B cell (primary cell): ENCODE measurements around the gene SKAP1. TPM values are rescaled to one million over a fixed set of nuclear protein-coding genes. Genes with fewer than 3 reads are reported as not detected.
A peak's percentile ranks its signal among the peaks of the same experiment; 100 is the strongest.

Experiments
- ATAC-seq: fragments of 200-7000 bp; cut with Tn5 transposase; one replicate; pipeline ENCODE4 v1.10.0; 2021; ENCODE audit warnings: low read depth, mild to moderate bottlenecking, moderate number of reproducible peaks, moderate library complexity
- CTCF ChIA-PET: fragments of 350-600 bp; sonication (Branson Sonifier 250); formaldehyde crosslinking; loops from one replicate; lab custom pipeline; 2021; ENCODE audit warnings: antibody characterized with exemption, inconsistent platforms; lab: Charles Lee
- POLR2A ChIA-PET: fragments of 350-600 bp; sonication (Branson Sonifier 250); formaldehyde crosslinking; loops from one replicate; lab custom pipeline; 2021; ENCODE audit warnings: antibody characterized with exemption; lab: Charles Lee
- DNase-seq: peaks from one replicate; pipeline ENCODE4 v3.0.0; 2013
- H2AFZ ChIP-seq: 2 replicates; pipeline ENCODE4 v1.6.1; 2012; ENCODE audit warnings: mild to moderate bottlenecking, low read depth, low read length; ENCODE audit not compliant: insufficient read depth, poor library complexity, severe bottlenecking
- H3K27ac ChIP-seq, 2 donors: 1 replicate in 1 of 2; 2 replicates in 1 of 2; pipeline ENCODE4 v1.5.1; 2012 to 2013; ENCODE audit warnings: low read length in 2 of 2, mild to moderate bottlenecking in 2 of 2, moderate library complexity in 1 of 2
- H3K27me3 ChIP-seq, 4 experiments: fragments of 200-600 bp in 1 of 4; sonication (generic) in 1 of 4; replicated peaks in 1 of 4; 1 replicate in 2 of 4; 2 replicates in 2 of 4; pipeline versions ENCODE4 v1.6.1 to v1.7.0; 2013 to 2016; ENCODE audit warnings: low read length in 3 of 4, mild to moderate bottlenecking in 2 of 4, mixed read lengths in 1 of 4, moderate library complexity in 1 of 4; ENCODE audit not compliant: insufficient read depth in 4 of 4, control insufficient read depth in 3 of 4; ENCODE audit errors: control extremely low read depth in 1 of 4
- H3K36me3 ChIP-seq, 2 experiments: replicated peaks in 1 of 2; 1 replicate in 1 of 2; 2 replicates in 1 of 2; pipeline versions ENCODE4 v1.6.1 to v1.7.1; 2013; ENCODE audit warnings: low read length in 1 of 2; ENCODE audit not compliant: insufficient read depth in 2 of 2, control insufficient read depth in 1 of 2; ENCODE audit errors: control extremely low read depth in 1 of 2, extremely low read depth in 1 of 2
- H3K4me1 ChIP-seq, 2 donors: fragments of 200-600 bp in 1 of 2; sonication (generic) in 1 of 2; 1 replicate in 1 of 2; 2 replicates in 1 of 2; pipeline versions ENCODE4 v1.5.1 to v1.6.1; 2013 to 2017; ENCODE audit warnings: low read length in 2 of 2; ENCODE audit not compliant: control insufficient read depth in 2 of 2, insufficient read depth in 2 of 2
- H3K4me2 ChIP-seq: replicated peaks from 2 replicates; pipeline ENCODE3; 2012; ENCODE audit warnings: mild to moderate bottlenecking, low read depth, low read length; ENCODE audit not compliant: poor library complexity, severe bottlenecking
- H3K4me3 ChIP-seq, 5 experiments: fragments of 200-600 bp in 1 of 5; sonication (generic) in 1 of 5; 1 replicate in 3 of 5; 2 replicates in 2 of 5; pipeline versions ENCODE4 v1.5.1 to v1.7.0; 2011 to 2016; ENCODE audit warnings: low read length in 4 of 5, mild to moderate bottlenecking in 4 of 5, low read depth in 2 of 5, control low read depth in 1 of 5, moderate library complexity in 1 of 5; ENCODE audit not compliant: insufficient read depth in 1 of 5; ENCODE audit errors: control extremely low read depth in 1 of 5, extremely low read depth in 1 of 5
- H3K79me2 ChIP-seq: fragments of 200-600 bp; sonication (generic); one replicate; pipeline ENCODE4 v1.6.0; 2016; ENCODE audit warnings: low read length; ENCODE audit not compliant: control insufficient read depth, insufficient read depth
- H3K9ac ChIP-seq: fragments of 200-600 bp; sonication (generic); 2 replicates; pipeline ENCODE4 v1.6.1; 2017; ENCODE audit warnings: mild to moderate bottlenecking, low read length, moderate library complexity
- H3K9me3 ChIP-seq, 3 donors: one replicate each; pipeline versions ENCODE4 v1.6.1 to v1.7.1; 2013; ENCODE audit warnings: low read length in 2 of 3; ENCODE audit not compliant: control insufficient read depth in 2 of 3, insufficient read depth in 1 of 3; ENCODE audit errors: control extremely low read depth in 1 of 3
- H4K20me1 ChIP-seq: 2 replicates; pipeline ENCODE4 v1.6.0; 2012; ENCODE audit warnings: mild to moderate bottlenecking, low read length; ENCODE audit not compliant: insufficient read depth, control insufficient read depth, poor library complexity, severe bottlenecking
- H3K27ac Mint-ChIP-seq: one replicate; pipeline ENCODE4 v1.8.0; 2021; ENCODE audit warnings: mixed read lengths
- H3K27me3 Mint-ChIP-seq: one replicate; pipeline ENCODE4 v1.8.0; 2021; ENCODE audit warnings: mixed read lengths
- H3K4me1 Mint-ChIP-seq: one replicate; pipeline ENCODE4 v1.8.0; 2021; ENCODE audit warnings: mixed read lengths
- H3K4me3 Mint-ChIP-seq: one replicate; pipeline ENCODE4 v1.8.0; 2021; ENCODE audit warnings: mixed read lengths
- H3K9me3 Mint-ChIP-seq: one replicate; pipeline ENCODE4 v1.8.0; 2022; ENCODE audit warnings: mixed read lengths; ENCODE audit not compliant: insufficient read depth
- EZH2 ChIP-seq: IDR thresholded peaks from 2 replicates; pipeline ENCODE4 v1.6.1; 2012; ENCODE audit warnings: borderline replicate concordance, low read depth, mild to moderate bottlenecking, moderate library complexity, low read length; ENCODE audit not compliant: insufficient read depth, poor library complexity, severe bottlenecking
- WGBS: methylation state at CpG from one replicate; pipeline ENCODE4 v1.1.5; 2013; ENCODE audit warnings: missing lambda C conversion rate; ENCODE audit not compliant: insufficient coverage; 5-methylcytosine and 5-hydroxymethylcytosine counted together
- intact Hi-C: fragments of 100-400 bp; cut with micrococcal nuclease; formaldehyde crosslinking; loops from one replicate; pipeline ENCODE4 v1.10.0; 2022
- polyA plus RNA-seq: library from polyadenylated mRNA; depleted of rRNA; stranded (reverse); fragments of >200 nt; gene quantifications from 2 replicates; pipeline ENCODE4 v1.2.3, GENCODE V29; 2012
- total RNA-seq, 2 donors: library from RNA; stranded (reverse); fragments of 120-200 nt in 1 of 2; gene quantifications; 1 replicate in 1 of 2; 2 replicates in 1 of 2; pipeline versions ENCODE4 v1.2.3 to v1.2.4, GENCODE V29; 2013 to 2022
- TF ChIP-seq, protein P1 (sequence below): fragments of 200-600 bp; IDR thresholded peaks from one replicate; pipeline ENCODE4 v1.8.0; 2022; ENCODE audit warnings: antibody characterized with exemption, mild to moderate bottlenecking

Gene SKAP1
- total and polyA plus RNA-seq, 2 donors (not counting 1 experiment from before 2014, with no cell fraction given) = 33.1 to 37.3 TPM

- POLR2A ChIA-PET = interaction anchor here (2.2 kb wide), 1 partner anchor 9 kb away, joined by 8 read pairs; no protein-coding TSS in a partner anchor
- intact Hi-C loops = loop anchor here (10.0 kb wide), 2 partner anchors 803 to 1093 kb away; partner anchors contain the start of gene UBE2Z
- Histone ChIP-seq H3K9me3 (peaks cover 0 to 4% (median 4%) of the 10 kb centered on the region in 3 donors), H3K4me1 (peaks cover 24 to 38% of the 10 kb centered on the region in 2 donors), H3K9ac (no peak overlapping the region), H2AFZ (no peak overlapping the region), H3K36me3 (no peaks in the 10 kb centered on the region), H3K4me2 (peak overlapping the region; percentile 84), H3K79me2 (peaks cover 40% of the 10 kb centered on the region), H3K27me3 (no peaks in the 10 kb centered on the region), H4K20me1 (peaks cover 14% of the 10 kb centered on the region), H3K27ac (no peak overlapping the region), H3K4me3 (peak overlapping the region in 3 of 5 experiments; percentile 68 to 85 (median 77))
- ATAC-seq (no peak), DNase-seq (peak; percentile 53)
- H3K4me3 Mint-ChIP-seq = peak overlapping the region; percentile 91
- CTCF ChIA-PET = interaction anchor here (0.9 to 2.9 kb wide), 6 partner anchors 9 to 77 kb away, joined by 3 to 13 read pairs (median 4); no protein-coding TSS in a partner anchor
- H3K4me1 Mint-ChIP-seq = peaks cover 45% of the 10 kb centered on the region
- no peaks in the 10 kb centered on the region for H3K9me3 Mint-ChIP-seq
- H3K27ac Mint-ChIP-seq = peak overlapping the region; percentile 69
- WGBS = 7% methylated on average over 2 of the region's 19 CpGs
- TF ChIP-seq, protein P1, sequence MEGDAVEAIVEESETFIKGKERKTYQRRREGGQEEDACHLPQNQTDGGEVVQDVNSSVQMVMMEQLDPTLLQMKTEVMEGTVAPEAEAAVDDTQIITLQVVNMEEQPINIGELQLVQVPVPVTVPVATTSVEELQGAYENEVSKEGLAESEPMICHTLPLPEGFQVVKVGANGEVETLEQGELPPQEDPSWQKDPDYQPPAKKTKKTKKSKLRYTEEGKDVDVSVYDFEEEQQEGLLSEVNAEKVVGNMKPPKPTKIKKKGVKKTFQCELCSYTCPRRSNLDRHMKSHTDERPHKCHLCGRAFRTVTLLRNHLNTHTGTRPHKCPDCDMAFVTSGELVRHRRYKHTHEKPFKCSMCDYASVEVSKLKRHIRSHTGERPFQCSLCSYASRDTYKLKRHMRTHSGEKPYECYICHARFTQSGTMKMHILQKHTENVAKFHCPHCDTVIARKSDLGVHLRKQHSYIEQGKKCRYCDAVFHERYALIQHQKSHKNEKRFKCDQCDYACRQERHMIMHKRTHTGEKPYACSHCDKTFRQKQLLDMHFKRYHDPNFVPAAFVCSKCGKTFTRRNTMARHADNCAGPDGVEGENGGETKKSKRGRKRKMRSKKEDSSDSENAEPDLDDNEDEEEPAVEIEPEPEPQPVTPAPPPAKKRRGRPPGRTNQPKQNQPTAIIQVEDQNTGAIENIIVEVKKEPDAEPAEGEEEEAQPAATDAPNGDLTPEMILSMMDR = no peak
- TF ChIP-seq EZH2 = no peak
- no peaks in the 10 kb centered on the region for H3K27me3 Mint-ChIP-seq
Measured at GRCh38 chr17:48102043-48102750, 327.8 kb downstream of the SKAP1 start.
